Measurements from ENCODE around the gene NUP153.
"Not testable (repeated sequence)": the region's sequence is repeated elsewhere in the genome, so short reads cannot be mapped to it uniquely, and the experiment has no call there.

NUP153 gene

DNA sequence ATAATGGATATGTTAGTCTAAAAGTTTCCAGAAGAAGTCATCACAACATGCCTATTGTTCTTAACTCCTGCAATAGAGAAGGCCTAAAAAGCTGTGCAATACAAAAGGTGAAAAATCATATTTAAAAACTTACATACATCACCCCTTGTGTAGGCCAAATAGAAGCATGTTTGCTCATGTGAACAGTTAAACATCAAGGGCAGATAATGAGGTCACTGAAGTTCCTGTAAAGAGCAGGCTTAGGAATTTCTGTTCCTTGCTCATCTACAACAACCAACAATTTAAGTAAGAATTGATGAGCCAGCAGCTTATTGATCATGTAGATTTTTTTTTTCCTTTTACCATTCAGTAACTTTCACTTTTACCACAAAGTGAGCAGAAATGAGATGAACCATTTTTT is 7.5 kb upstream of the NUP153 start:
- no peak for DNase-seq (ENCODE audit: low spot score)

DNA sequence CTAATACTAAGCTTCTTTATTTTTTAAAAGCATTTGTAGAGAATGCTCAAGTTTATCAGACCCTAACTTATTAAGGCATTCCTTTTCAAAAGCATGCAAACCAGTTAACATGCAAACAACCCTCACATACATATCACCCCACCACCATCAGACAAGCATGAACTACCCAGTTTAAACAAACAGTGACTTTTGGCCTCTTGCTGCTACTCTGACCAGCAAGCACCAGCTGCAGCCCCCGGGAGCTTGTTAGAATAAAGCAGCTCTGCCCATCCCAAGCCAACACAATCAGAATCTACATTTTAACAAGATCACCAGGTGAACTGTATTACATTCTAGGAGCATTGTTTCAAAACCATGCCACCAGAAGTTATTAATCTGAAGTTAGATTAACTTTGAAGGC is 5.9 kb upstream of the NUP153 start:
- no peak for DNase-seq (ENCODE audit: low spot score)

DNA sequence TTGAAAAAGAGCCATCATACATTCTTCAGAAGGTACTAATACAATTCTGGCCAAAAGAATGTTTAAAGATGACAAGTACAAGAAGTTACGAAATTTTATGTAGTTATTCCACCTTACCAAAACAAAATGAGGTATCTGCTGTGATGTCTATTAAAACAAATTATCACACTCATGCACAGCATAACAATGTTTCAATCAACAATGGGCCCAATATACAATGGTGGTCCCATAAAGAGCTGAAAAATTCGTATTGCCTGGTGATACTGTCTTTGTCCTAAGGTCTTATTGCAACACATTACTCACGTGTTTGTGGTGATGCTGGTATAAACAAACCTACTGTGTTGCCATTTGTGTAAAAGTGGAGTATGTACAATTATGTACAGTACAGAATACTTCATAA is 3.6 kb upstream of the NUP153 start:
- peak; percentile 59 for DNase-seq (ENCODE audit: low spot score)

DNA sequence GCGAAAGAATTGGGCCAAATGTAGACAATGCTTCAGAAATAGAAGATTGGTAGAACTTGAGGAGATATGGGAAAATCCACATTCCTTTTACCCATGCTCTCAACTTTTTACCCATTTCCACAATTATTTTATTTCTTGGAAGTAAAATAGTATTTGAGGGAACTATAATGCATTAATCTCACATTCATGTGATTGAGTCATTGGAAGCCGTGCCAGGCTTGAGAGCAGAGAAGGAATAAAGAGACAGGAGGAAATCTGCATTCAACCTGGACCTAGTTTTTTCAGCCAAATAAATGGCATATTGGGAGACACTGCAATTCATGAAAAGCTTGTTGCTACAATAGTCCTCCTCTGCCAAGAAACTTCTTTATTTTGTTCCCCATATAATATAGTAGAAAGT is 2.8 kb upstream of the NUP153 start:
- DNase-seq (ENCODE audit: low spot score): no peak

DNA sequence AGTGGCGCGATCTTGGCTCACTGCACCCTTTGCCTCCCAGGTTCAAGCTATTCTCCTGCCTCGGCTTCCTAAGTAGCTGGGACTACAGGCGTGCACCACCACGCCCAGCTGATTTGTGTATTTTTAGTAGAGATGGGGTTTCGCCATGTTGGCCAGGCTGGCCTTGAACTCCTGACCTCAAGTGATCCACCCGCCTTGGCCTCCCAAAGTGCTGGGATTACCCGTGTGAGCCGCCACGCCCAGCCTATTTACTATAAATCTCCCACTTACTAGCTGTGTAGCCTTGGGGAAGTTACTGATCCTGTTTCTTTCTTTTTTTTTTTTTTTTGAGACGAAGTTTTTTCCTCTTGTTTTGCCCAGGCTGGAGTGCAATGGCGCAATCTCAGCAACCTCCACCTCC is 1.3 kb upstream of the NUP153 start:
- DNase-seq (ENCODE audit: low spot score): not testable (repeated sequence)

DNA sequence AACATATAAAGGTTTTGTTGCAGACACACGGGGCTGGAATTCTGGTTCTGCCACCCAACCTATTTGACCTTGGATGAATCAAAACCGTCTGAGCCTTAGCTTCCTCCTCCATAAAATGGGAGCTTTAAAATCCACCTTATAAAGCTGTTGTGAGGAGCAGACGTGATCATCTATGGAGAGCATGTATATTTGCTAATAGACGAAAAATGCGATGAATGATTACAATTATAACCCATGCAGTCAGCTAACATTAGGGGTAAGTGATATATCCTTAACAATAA is 586 bp upstream of the NUP153 start:
- no peak for DNase-seq (ENCODE audit: low spot score)

DNA sequence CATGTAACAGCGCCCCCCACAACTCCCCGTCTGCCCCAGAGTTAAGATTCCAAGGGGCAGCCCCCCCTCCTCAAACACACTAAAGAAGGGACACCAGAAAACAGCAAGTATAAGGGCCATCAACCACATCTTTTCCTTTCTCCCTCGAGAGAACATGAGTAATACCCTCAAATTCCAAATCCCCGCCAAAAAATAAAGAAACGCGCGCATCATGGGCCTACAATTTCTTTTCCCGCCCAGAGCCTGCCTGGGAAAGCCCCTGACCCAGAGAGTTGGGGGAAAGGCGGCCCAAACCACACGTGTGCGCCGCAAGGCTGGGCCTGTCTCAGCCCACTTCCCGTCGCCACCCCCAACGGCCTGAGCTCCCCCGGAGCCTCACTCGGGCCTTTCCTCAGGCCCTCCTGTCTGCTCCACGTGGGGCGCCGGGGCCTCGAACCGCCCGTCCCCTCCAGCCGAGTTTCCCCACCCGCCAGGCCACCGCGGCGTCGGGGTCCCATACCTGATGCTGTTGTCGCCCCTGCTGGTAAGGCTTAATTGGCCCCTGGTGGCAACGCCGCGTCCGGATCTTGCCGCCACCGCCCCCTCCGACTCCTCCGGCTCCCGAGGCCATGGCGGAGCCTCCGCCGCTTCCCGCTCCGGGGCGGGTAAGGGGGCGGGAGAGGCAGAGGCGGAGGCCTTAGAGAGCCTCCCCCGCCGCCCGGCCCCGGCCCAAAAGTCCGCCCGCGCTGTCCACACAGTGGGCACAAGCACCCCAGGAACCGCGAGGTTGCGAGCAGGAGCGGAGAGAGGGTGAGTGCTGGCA is 746 bp downstream of the NUP153 start:
- DNase-seq (ENCODE audit: low spot score): peak; percentile 67

DNA sequence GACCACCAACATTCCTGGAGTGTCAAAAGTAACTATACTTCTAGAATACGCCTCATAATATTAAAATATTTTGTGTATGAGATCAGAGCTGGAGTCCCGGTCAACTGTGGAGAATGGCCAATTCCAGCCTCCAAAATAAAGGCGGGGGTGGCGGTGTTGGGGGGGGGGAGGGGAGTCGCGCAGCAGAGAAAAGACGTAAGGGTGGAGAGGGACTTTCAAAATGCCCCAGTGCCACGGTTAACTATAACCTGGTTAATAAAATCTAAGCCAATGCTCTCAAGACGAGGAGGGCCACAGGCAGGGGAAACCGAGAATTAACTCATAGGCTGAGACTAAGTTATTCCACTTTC is 1.3 kb downstream of the NUP153 start:
- DNase-seq (ENCODE audit: low spot score): peak; percentile 90

DNA sequence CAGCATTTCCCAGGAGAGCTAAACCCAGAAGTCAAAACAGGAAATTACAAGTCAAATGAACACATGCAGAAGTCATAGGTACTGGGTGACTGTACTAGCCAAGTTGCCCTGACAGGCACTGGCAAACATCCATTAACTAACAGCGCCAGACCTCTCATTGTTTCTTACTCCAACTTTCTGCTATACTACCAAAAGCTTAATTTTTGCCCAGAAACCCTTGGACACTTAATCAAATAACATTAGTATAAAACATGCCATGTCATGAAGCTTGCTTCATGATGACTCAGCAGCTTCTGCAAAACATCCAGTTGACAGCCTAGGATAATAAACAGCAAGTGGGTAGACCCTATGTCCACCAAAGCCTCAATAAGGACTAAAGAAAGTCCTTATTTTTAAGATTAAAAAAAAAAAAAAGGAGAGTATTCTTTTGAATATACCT is 3.5 kb downstream of the NUP153 start:
- DNase-seq (ENCODE audit: low spot score): peak; percentile 71

DNA sequence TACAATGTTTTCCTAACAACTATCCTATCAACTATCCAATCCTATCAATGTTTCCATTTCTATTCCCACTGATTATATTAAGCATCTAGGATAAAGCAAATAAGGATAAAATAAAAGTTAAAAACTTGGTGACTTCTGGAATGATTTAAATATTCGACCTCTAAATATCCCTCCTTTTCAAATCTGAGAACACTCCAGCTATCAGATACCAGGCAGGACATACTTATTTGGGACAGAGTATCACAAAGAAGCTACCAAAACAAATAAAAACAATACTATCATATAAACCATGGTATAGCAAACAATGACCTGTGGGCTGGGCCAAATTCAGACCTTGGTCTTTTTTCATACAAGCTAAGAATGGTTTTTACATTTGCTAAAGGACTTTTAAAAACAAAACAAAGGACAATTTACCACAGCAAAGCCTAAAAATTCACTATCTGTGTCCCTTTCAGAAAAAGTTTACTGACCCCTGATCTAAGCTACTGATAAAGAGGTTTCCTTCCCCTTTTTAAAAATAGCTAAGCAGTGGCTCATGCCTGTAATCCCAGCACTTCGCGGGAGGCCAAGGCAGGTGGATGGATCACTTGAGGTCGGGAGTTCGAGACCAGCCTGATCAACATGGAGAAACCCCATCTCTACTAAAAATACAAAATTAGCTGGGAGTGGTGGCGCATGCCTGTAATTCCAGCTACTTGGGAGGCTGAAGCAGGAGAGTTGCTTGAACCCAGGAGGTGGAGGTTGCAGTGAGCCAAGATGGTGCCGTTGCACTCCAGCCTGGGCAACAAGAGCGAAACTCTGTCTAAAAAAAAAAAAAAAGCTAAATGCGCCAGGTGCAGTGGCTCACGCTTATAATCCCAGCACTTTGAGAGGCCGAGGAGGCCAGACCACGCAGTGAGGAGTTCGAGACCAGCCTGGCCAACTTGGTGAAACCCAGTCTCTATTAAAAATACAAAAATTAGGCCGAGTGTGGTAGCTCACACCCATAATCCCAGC is 6.0 kb downstream of the NUP153 start:
- DNase-seq (ENCODE audit: low spot score): no peak

DNA sequence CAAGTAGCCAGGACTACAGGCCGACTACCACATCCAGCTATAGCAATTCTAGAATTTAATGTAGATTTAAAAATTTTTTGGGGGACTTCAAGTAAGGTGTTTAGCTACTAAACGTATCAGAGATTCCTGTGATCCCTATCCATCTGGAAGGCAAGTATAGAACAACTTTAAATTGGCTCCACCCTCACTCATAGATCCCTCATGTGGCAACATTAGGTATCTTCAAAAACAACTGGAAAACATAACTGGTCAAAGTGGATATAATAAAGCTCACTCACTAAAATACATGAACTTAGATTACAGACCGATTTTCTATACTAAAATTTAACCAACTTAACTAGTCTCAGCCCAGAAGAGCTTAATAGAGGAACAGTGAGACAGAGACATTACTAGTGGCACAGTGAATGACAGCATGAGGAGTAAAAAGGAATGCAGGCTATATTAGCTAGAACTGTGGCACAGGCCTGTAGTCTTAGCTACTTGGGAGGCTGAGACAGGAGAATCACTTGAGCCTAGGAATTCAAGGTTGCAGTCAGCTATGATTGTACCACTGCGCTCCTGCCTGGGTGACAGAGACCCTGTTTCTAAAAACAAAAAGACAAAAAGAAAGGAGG is 14.7 kb downstream of the NUP153 start:
- no peak for DNase-seq (ENCODE audit: low spot score)

DNA sequence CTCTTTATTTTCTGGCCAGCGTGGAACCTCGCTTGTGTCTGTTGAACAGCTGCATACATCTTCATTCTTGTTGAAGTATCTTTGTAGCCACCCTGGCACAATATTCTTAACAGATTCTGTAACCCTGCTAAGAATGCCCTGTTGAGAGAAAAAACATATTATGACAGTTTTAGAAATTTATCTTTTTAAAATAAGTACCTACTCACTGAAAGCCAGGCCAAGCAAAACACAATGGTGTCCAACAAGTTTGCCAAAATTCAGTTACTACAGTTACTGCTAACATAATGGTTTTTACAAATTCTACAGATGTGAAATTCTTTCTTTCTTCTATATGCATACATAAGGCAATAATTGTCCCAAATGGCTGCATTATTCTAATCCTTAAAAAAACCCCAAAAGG is 18.2 kb downstream of the NUP153 start:
- peak; percentile 3 for DNase-seq (ENCODE audit: low spot score)

DNA sequence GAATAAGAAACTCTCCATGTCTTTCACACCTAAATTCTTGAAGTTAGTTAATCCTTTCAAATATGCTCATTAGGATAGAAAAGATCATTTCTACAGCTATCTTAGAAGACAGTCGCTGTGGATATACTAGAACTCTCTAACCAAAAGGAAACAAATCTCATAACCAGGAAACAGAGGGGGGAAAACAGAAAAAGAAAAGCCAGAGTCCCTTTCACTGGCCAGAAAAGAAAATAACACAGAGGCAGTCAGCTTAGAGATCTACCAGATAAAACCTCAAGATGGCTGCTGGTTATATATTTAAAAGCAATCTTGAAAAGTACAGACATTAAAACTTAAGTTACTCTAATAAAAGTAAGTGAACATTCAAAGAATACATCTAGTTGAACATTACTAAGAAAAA is 19.6 kb downstream of the NUP153 start:
- DNase-seq (ENCODE audit: low spot score): no peak

DNA sequence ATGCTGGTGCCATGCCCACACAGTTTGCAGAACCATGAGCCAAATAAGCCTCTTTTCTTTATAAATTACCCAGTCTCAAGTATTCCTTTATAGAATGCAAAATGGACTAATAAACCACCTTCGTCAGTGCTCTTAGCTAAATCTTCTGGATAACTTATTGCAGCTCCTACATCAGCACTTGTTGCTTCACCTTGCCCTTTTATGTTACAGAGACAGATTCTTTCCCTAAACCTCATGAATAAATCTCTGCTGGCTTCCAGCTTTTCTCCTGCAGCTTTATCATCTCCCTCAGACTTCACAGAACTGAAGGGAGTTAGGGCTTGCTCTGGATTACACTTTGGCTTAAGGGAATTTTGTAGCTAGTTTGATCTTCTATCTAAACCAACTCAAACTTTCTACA is 22.6 kb downstream of the NUP153 start:
- DNase-seq (ENCODE audit: low spot score): no peak

DNA sequence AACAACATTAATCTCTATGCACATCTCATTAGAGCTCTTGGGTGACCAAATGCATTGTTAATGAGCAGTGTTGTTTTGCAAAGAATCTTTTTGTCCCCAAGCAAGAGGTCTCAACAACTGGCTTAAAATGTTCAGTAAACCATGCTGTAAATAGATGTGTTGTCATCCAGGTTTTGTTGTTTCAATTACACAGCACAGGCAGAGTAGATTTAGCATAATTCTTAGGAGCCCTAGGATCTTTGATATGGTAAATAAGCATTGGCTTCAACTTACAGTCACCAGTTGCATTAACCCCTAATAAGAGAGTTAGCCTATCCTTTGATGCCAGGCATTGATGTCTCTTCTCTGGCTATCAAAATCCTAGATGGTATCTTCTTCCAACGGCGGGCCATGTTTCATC is 23.3 kb downstream of the NUP153 start:
- DNase-seq (ENCODE audit: low spot score): no peak

DNA sequence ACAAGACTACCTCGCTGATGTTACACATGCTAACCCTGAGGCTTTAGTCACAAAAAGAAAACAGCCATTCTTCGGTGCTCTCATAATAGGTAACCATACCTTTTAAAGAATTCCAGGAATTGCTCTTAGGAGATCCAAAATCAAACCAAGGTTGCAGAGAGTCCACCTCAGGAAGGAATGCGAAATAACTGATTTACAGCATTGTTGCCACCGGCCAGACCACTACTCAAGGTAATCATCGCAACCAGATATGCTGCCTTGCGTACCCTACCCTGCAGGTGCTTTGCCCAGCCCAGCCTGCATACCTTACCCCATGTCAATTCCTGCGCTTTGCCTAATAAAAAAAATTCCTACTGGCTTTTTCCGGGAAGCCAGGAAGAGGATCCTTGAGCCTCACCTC is 27.0 kb downstream of the NUP153 start:
- no peak for DNase-seq (ENCODE audit: low spot score)

DNA sequence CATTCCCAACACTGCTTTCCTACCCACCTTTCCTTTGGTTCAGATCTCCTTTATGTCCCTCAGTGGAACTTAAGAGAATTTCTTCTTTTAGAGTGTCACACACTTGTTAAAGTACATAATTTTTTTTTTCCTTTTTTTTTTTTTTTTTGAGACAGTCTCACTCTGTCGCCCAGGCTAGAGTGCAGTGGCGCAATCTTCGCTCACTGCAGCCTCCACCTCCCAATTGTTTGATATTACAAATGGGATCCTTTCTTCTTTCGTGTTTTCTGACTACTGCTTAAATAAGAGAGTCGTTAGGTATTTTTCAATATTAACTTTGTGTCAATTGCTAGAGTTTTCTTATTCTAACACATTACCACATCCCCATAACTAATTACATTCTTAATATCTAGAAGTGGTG is 29.1 kb downstream of the NUP153 start:
- DNase-seq (ENCODE audit: low spot score): no peak

DNA sequence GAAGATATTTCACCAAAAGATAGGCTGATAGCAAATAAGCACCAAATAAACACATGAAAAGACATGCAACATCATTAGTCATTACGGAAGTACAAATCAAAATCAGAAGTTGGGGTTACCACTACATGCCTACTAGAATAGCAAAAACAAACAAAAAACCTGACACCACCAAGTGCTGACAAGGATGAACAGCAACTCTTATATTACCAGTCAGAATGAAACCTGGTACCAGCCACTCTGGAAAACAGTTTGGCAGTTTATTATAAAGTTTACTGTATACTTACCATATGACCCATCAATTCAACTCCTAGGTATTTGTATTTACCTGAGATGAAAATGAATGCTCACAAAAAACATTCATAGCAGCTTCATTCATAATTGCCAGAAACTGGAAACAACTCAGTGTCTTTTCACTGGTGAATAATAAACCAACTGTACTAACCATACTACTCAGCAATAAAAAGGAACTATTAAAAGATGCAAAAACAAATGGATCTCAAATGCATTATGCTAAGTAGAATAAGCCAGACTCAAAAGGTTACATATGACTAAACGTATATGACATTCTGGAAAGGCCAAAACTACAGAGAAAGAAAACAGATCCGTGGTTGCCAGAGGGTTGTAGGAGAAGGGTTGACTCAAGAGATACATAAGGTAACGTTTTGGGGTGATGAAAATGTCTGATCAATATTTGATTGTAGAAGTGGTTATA is 33.0 kb downstream of the NUP153 start:
- no peak for DNase-seq (ENCODE audit: low spot score)

DNA sequence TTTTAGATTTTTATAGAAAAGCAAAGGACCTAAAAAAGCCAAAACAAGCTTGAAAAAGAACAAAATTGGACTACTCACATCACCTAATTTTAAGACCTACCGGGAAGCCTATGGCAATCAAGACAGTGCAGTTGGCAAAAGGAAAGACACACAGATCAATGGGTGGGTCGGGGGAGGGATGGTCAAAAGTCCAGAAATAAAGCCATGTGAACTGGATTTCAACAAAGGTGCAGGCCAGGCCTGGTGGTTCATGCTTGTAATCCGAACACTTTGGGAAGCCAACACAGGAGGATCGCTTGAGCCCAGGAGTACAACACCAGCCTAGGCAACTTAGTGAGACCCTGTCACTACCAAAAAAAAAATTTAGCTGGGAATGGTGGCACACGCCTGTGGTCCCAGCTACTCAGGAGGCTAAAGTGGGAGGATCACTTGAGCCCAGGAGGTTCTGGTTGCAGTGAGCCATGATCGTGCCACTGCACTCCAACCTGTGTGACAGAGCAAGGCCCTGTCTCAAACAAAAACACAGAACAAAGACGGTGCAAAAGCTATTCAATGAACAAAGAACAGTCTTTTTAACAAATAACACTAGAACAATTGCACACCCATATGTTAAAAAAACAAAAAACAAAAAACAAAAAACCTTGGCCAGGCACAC is 34.5 kb downstream of the NUP153 start:
- no peak for DNase-seq (ENCODE audit: low spot score)

DNA sequence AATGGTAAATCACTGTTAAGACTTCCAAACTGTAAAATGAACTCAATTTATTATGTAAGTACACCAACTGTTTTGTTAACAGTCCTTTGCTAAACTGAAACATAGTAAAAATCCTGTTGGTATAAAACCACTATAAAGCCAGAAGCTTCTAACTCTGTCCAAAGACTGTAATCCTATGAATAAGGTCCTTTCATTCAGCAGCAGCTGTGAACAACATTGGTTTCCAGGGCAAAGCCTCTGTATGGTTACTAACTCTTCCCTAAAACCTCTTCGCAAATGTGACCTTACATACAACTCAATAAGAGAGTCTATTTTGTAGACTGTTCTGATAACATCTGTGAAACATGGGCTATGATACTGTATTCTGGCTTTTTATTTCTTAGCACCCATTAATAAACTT is 40.1 kb downstream of the NUP153 start:
- no peak for DNase-seq (ENCODE audit: low spot score)

DNA sequence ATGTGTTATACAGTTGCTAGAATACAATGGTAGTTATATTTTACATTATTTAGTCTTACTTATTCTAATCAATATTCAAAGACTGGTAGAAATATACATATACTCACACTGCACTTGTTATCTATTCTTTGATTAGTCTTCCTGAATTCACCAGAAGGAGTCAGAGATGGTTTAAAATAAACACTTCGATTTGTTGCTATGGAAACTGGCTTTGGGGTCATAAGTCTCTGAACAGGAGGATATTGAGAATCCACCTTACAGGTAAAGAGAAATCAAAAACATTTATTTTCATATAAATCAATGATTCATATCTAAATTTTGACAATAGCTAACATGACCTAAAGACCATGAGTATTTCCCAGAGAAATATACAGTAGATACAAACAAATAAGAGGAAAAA is 41.6 kb downstream of the NUP153 start:
- DNase-seq (ENCODE audit: low spot score): no peak

DNA sequence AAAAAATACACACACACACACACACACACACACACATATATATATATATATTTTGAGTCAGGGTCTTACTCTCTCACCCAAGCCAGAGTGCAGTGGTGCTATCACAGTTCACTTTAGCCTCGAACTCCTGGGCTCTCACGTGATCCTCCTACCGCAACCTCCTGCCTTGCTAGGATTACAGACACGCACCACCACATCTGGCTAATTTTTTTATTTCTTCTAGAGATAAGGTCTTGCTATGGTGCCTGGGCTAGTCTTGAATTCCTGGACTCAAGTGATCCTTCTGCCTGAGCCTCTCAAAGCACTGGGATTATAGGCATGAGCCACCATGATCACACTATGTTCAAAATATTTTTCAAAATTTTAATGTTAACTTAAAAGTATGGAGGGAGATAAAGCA is 43.5 kb downstream of the NUP153 start:
- DNase-seq (ENCODE audit: low spot score): no peak

Measured in GM03348 (cell line).